Mucosa of gallbladder (tissue), 1 donor: ENCODE measurements around the gene FRAT1. TPM values are rescaled to one million over a fixed set of nuclear protein-coding genes. Genes with fewer than 3 reads are reported as not detected.
A peak's percentile ranks its signal among the peaks of the same experiment; 100 is the strongest.
"Not testable (repeated sequence)": the region's sequence is repeated elsewhere in the genome, so short reads cannot be mapped to it uniquely, and the experiment has no call there.

Experiments
- DNase-seq: peaks from one replicate; pipeline ENCODE4 v3.0.0-alpha.2; 2020; ENCODE audit warnings: low spot score
- total RNA-seq: library from RNA; stranded (reverse); gene quantifications from one replicate; pipeline ENCODE4 v1.2.1, GENCODE V29; 2021
- donor health status: DM: no; HTN: no; CAD: no.

Gene FRAT1, protein sequence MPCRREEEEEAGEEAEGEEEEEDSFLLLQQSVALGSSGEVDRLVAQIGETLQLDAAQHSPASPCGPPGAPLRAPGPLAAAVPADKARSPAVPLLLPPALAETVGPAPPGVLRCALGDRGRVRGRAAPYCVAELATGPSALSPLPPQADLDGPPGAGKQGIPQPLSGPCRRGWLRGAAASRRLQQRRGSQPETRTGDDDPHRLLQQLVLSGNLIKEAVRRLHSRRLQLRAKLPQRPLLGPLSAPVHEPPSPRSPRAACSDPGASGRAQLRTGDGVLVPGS
- 9.4 TPM for total RNA-seq

DNA sequence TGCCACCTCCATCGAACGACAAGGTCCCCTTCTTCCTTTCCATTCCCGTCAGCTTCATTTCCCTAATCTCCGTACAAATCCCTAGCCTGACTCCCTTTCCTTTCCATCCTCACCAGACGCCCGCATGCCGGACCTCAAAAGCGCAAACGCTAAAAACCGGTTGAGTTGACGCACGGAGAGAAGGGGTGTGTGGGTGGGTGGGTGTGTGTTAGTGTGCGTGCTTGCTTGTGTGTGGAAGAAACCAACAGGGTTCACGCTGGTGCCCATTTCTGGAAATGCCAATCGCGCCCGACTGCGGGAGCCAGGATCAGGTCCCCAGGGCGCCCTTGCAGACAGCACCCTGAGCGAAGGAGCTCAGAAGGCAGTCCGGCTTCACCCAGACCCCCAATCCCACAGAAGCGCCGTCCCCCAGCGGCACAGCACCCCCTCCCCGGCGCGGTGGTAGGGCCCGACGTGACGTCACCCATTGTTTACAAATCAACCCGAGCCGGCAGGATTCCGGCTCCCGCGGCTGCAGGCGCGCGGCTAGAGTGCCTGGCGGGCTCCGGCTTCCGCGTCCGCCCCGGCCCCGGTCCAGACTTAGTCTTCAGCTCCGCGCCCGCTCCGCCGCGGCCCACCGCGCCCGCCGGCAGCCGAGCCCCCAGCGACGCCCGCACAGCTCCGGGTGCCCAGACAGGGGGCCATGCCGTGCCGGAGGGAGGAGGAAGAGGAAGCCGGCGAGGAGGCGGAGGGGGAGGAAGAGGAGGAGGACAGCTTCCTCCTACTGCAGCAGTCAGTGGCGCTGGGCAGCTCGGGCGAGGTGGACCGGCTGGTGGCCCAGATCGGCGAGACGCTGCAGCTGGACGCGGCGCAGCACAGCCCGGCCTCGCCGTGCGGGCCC lies at the start of gene FRAT1:
TSS of gene FRAT1 (plus strand) at position 500 of the 880 bp plus-strand sequence. CDS start at position 683, 183 bp downstream.
- DNase-seq = peak; percentile 89

GRCh38 chr10:97270523-97271154 lies 48.4 kb upstream of the FRAT1 start:
- DNase-seq = no peak

- DNase-seq = no peak
Measured at GRCh38 chr10:97273700-97274099, 45.4 kb upstream of the FRAT1 start.

GRCh38 chr10:97274828-97275227 lies 44.2 kb upstream of the FRAT1 start:
- DNase-seq = no peak

DNA sequence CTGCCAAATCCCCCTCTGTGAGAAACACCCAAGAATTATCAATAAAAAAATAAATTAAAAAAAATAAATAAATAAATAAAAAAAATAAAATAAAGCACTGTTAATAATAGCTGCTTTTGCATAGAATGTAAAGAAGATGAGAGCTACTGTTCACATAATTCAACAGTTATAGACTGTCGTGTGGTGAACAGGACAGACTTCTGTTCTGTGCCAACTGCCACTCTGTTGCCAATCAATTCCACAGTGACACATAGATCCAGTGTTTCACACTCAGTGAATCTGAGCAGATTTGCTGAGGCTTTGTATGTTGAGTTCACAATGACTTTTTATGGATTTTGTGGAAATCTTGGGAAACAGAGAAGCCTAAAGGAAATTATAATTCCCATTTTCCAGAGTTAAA lies 41.5 kb upstream of the FRAT1 start:
- no peak for DNase-seq

DNA sequence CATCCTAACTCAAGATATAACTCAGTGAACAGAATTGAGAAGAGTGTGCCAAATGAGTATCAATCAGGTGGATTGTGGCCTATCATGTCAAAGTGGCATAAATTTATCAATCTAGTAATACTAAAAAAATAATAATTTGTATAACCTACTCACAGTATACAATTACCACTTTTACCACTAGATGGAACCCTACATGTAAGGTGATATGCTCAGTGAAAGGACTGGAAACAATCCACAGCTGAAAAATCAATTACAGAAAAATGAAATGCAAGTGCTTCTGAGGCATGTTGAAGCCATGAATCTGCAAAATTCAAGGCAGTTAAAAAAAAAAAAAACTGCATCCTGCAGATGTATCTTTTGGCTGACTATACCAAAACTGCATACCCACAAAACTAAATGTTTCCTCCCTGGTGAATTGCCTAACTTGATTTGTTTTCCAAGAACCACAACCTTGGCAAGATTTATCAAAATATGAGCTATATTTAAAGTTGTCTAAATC lies 40.5 kb upstream of the FRAT1 start:
- no peak for DNase-seq

DNA sequence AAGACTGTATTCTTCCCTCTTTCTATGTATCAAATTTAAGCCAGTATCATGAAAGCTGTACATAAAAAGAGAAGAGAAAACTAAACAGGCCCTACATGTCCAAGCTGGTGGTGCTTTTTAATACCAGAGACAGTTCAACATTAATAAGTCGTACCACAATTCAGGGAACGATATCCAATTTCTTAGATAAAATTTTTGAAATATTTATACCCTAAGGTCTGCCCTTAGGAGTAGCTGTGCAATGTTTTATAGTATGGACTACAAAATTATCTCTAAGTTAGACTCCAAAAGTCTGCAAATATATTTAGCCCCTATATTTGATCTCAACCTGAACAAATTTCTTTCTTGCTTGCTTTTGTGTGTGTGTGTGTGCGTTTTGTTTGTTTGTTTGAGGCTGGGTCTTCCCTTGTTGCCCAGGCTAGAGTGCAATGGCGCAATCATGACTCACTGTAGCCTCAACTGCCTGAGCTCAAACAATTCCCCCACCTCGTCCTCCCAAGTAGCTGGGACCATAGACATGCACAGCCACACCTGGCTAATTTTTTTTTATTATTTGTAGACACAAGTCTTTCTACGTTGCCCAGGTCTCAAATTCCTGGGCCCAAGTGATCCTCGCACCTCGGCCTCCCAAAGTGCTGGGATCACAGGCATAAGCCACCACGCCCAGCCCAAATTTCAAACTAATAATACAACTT lies 39.8 kb upstream of the FRAT1 start:
- no peak for DNase-seq

GRCh38 chr10:97280783-97281182 lies 38.3 kb upstream of the FRAT1 start:
- no peak for DNase-seq

GRCh38 chr10:97290076-97290475 lies 29.0 kb upstream of the FRAT1 start:
- not testable (repeated sequence) for DNase-seq

GRCh38 chr10:97290576-97291356 lies 28.3 kb upstream of the FRAT1 start:
- DNase-seq = not testable (repeated sequence)

- no peak for DNase-seq
Measured at GRCh38 chr10:97291357-97292096, 27.5 kb upstream of the FRAT1 start.

DNA sequence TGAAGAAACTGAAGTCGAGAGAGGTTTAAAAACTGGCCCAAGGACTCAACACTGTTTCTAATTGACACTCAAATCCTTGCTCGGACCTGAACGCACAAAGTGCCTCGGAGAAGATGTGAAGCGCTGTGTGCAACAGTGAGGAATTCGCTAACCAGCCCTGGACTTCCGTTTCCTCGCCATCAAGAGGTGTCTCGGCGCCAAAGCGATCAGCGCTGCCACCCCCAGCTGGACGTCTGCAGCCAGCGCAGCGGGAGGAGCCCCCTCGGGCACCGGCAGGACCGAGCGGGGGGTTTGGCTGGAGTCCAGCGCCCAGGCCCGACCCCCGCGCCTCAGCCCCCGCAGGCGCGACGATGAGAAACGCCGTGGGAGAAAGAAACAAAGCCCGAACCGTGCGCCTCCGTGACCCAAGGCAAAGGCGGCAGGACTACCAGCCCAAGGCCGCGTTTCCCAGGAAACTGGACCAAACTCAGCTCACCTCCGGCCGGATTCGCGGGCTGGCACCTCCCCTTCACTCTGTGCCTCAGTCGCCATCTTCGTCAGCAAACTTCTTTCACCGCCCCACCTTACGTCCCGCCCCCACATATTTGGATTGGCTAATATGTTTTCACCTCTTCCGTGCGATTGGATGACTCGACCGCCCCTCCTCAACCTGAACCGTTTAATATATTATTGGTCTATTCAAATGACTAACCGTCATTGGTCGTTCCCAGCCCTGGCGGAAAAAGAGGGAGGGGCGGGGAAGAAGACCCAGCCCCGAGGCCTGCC lies 26.8 kb upstream of the FRAT1 start, which contains the start of gene ARHGAP19:
TSS of gene ARHGAP19 (minus strand) at position 541 of the 765 bp plus-strand sequence. CDS start at position 531, 10 bp downstream.
- DNase-seq = peak; percentile 97

GRCh38 chr10:97292862-97293198 lies 26.2 kb upstream of the FRAT1 start:
- no peak for DNase-seq

- DNase-seq = peak; percentile 28
Measured at GRCh38 chr10:97297556-97298222, 21.4 kb upstream of the FRAT1 start.

DNA sequence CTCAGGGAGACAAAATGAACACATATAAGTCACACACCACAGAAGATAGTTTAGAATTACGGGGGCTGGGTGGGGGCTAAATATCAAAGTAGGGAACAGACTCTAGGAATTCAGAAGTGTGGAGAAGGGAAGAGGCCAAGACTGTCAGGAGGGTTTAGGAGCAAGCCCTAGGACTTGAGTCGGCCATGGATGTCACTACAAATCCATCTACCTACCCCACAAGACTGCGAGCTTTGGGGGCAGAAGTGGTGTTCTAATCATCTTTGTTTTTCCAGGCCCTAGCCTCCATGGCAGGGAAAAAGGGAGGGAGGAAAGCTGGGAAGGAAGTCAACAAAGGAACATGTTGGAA lies 20.9 kb upstream of the FRAT1 start:
- DNase-seq = no peak

DNA sequence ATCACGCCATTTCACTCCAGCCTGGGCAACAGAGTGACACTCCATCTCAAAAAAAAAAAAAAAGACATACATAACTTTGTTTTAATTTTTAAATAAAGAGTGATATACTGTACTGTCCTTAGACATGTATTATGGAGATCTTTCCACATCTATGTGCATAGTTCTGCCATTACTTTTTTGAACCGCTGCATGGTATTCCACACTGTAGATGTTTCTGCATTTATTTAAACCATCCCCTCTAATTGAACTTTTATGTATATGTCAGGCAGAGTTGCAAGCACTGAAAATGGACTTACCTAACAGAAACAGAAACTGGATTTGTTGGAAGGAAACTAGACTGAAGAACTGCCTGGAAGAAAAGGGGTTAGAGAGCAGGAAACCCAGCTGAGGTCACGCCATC lies 18.1 kb upstream of the FRAT1 start:
- DNase-seq = no peak

GRCh38 chr10:97302088-97302791 lies 16.8 kb upstream of the FRAT1 start:
- DNase-seq = no peak

- no peak for DNase-seq
Measured at GRCh38 chr10:97307441-97307840, 11.6 kb upstream of the FRAT1 start.
